SKM-1 (cell line): Measurements from ENCODE around the gene ZNF273.
"Not testable (repeated sequence)": the region's sequence is repeated elsewhere in the genome, so short reads cannot be mapped to it uniquely, and the experiment has no call there.

Experiments used
- DNase-seq: peaks from one replicate; lab custom pipeline; 2025; ENCODE audit not compliant: unreplicated experiment; lab: John Stamatoyannopoulos, UW

The ZNF273 gene

DNA sequence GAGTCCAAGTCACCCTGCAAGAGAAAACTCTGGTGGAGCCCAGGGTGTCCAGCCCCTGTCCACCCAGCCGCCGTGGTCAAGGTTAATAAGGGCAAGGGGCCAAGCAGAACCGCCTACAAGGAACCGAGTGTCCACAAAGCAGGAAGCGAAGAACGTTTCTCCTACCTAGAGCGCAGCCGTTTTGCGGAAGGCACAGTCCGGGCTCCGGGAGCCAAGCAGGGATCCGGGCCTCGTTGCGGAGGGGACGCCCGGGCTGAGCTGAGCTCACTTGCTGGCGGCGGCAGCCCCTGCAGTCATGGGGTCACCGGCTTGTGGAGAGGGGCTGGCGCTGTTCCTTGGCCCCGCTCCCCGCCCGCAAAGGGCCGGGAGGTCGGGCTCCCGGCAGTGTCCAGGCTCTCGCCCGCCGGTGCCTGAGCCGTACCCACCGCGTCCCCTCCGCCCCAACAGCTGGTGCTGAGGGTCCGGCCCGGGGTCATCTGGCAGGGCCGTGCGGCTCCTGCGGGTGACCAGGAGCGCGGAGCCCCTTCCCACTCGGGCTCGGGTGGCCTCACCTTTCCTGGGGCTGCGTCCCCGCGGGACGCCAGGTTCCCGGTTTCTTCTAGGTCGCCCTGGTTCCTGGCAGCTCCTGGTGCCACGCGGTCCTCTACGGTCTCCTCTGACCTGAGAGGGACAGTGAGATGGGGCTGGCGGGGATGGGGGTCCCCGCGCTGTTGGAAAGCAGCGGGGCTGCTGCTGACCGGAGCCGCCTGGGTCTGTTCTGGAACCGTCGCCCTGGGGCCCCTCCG, 14.0 kb upstream of the ZNF273 start:
- DNase-seq, result peak; percentile 75

GRCh38 chr7:64889686-64890162, 13.3 kb upstream of the ZNF273 start:
- no peak for DNase-seq

GRCh38 chr7:64890273-64890672, 12.8 kb upstream of the ZNF273 start:
- not testable (repeated sequence) for DNase-seq

GRCh38 chr7:64890761-64891362, 12.2 kb upstream of the ZNF273 start:
- no peak for DNase-seq

DNA sequence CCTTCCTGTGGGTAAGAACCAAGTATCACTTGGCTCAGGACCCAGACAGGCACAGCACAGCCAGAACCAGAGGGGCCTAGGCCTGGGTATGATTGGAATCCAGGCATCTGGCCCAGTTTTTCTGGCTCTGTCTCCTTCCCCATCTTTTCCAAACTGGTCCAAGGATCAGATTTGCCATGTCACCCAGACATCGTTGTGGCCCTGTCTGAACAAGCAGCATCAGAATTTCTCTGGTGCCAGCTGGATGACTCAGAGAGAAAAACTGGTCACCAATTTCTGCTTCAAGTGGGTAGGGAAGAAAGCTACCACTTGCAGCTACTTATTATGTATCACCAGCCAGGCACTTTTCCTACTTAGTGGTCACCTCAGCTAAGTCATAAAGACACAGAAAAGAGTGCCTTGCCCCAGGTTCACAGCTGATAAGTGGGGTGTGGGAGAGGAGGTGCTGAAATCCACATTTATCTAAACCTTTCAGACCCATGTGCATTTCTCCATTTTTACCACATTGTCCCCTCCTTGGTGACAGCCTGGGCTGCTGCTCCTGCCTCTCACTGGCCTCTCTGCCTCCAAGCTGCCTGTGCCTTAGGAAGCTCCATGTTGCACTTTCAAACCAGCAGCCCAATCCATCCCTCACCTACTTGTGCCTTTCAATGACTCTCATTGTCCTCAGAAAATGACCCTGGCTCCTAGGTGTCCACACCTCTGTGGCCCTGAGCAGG, 11.6 kb upstream of the ZNF273 start:
- not testable (repeated sequence) for DNase-seq

DNA sequence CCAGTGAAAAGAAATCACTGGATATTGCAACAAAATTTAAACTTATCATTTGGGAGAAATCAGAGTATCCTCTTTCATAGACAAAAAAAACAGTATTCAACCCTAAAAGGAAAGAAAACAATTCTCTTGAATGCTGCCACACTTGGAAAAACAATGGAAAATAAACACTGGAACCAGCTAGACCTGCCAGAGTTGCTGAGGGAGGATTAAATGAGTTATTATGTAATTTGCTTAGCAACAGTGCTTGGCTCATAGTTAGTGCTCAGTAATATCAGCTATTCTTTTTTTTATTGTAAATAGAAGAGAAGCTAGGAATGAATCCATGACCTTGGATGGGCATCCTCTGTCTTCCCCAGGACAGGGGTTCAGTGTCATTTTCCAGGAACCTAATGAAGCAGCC, 11.0 kb upstream of the ZNF273 start:
- no peak for DNase-seq

DNA sequence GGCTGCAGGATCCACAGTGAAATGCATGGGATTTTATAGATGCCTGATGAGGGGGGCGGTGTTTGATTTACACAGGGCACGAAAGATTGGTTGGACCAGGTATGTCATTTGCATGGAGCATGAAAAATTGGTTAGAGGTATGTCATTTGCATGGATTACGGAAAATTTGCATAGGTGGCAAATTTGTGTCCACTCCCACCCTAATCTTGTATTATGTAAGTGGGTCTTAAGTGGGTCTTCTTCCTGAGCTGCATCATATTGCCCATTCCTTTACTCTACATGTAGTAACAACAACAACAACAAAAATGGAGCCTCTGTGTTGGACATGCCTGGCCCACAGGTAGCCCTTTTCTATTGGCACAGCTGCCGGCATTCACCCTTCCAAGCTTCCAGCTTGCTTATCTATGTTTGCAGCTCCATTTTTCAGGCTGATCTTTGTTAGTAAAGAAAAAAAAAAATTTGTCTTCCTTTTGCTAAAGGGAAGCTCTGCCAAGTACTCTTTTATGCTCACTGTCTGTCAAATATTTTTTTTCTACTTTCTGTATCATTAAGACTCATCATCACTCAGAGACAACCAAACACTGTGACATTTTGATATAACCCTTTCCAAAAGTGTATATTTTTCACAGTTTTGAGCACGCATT, 10.3 kb upstream of the ZNF273 start:
- no peak for DNase-seq

- no peak for DNase-seq
Measured at GRCh38 chr7:64893401-64893800, 9.7 kb upstream of the ZNF273 start.

DNA sequence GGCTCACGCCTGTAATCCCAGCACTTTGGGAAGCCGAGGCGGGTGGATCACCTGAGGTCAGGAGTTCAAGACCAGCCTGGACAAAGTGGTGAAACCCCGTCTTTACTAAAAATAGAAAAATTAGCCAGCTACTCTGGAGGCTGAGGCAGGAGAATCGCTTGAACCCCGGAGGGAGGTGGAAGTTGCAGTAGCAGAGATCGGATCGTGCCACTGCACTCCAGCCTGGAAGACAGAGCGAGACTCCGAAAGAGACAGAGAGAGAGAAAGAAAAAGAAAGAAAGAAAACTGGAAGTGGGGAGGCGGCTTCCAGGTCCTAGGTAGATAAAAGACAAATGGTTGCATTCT, 640 bp upstream of the ZNF273 start:
- DNase-seq, result not testable (repeated sequence)

GRCh38 chr7:64904008-64904407, 935 bp downstream of the ZNF273 start:
- no peak for DNase-seq

GRCh38 chr7:64905133-64905532, 2.1 kb downstream of the ZNF273 start:
- no peak for DNase-seq

DNA sequence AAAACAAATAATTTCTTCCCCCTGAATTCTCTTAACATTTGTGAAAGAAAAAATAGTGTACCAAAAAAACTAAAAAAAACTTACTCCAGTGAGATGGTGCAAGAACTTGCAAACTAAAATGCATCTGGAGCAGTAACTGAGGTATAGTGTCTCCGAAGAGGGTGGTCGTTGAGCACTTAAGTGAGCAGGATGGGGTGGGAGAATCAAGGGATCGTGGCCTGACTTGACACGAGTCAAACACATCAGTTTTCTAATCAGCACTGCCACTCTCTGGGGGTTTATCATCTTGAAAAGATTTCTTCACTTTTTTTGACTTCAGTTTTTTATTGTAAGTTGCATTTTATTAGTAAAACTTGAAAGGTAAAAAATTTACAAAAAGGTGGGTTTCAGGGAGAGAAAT, 2.5 kb downstream of the ZNF273 start:
- no peak for DNase-seq

DNA sequence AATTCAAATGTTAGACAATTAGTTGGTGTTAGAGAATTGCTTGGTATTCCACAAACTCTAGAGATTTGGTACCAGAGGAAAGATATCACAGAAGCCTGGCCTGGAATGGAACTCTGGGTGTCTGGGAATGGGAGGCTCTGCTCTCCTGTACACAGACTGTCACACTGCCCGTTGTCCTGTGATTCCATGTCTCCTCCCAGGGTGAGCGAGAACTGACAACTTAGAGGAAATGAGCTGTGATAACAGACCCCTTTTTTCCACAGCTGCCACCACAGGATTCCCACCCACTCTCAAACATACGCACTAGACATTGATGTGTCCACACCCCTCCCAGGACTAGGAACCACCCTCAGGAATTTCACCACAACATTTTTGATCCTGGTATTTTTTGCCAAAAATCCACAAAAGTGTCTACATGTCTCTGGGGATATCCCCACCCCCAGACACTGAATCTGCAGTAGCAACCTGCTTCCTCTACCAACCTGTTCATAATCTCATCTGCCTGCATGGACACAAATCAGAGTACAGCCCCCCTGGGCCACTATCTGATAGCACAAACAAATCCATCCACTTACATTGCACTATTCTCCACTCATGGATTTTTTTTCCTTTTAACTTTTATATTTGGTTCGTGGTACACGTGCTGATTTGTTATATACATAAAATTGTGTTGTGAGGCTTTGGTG, 4.7 kb downstream of the ZNF273 start:
- DNase-seq, result no peak

DNA sequence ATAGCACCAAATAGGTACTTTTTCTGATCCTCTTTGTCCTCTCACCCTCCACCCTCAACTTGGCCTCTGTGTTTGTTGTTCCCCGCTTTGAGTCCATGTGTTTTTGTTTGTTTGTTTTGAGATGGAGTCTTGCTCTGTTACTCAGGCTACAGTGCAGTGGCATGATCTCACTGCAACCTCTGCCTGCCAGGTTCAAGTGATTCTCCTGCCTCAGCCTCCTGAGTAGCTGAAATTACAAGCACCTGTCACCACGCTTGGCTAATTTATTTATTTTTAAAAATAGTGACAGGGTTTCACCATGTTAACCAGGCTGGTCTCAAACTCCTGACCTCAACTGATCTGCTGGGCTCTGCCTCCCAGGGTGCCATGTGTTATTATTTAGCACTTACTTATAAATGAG, 5.3 kb downstream of the ZNF273 start:
- no peak for DNase-seq

GRCh38 chr7:64914557-64914956, 11.5 kb downstream of the ZNF273 start:
- no peak for DNase-seq

DNA sequence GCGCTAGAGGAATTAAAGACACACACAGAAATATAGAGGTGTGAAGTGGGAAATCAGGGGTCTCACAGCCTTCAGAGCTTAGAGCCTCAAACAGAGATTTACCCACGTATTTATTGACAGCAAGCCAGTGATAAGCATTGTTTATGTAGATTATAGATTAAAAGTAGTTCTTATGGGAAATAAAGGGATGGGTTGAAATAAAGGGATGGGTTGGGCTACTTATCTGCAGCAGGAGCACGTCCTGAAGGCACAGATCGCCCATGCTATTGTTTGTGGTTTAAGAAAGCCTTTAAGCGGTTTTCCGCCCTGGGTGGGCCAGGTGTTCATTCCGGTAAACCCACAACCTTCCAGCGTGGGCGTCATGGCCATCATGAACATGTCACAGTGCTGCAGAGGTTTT, 12.2 kb downstream of the ZNF273 start:
- DNase-seq, result not testable (repeated sequence)

GRCh38 chr7:64928252-64929187, 25.4 kb downstream of the ZNF273 start:
- DNase-seq, result not testable (repeated sequence)

- no peak for DNase-seq
Measured at GRCh38 chr7:64934478-64934877, 31.4 kb downstream of the ZNF273 start.

DNA sequence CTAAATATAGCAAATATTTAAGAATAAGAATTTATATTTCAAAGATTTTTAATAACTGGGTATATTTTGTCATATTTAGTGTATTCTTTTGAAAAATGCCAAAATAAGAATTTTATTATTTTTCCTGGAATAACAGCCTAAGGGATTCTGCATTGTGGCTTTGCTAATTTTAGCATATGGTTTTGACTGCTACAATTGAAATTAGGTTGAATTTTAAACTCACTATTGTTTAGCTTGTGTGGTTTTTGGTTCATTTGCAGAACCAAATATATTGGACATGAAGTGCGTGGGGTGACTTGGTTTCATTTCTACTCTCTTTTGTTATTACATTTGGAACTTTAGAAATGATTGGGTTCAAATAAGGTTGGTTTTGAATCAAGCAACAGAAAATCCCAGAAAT, 35.5 kb downstream of the ZNF273 start:
- DNase-seq, result no peak

DNA sequence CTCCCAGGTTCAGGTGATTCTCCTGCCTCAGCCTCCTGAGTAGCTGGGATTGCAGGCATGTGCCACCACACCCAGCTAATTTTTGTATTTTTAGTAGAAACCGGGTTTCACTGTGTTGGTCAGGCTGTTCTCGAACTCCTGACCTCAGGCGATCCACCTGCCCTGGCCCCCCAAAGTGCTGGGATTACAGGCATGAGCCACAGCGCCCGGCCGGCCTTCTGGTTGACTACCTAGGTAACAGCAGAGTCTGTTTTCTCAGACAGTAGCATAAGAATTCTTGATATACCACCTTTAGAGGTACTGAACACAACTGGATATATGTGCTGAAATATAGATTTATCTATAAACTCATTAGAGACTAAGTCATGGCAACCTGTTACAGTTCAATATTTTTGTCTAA, 36.9 kb downstream of the ZNF273 start:
- DNase-seq, result not testable (repeated sequence)
